WERI-Rb-1 (cell line): ENCODE data around the gene CHN1.

Source experiments
- DNase-seq: peaks from one replicate; pipeline ENCODE4 v3.0.0-alpha.2; 2020
- H3K27ac ChIP-seq: fragments of 250-450 bp; sonication (Bioruptor Pico); 2 replicates; pipeline ENCODE4 v1.5.1; 2020; ENCODE audit warnings: mild to moderate bottlenecking, moderate library complexity
- H3K27me3 ChIP-seq: fragments of 250-450 bp; sonication (Bioruptor Pico); 2 replicates; pipeline ENCODE4 v1.5.1; 2021; ENCODE audit warnings: mild to moderate bottlenecking, low read depth, moderate library complexity; ENCODE audit not compliant: insufficient read depth, severe bottlenecking
- H3K36me3 ChIP-seq: fragments of 250-450 bp; sonication (Bioruptor Pico); 2 replicates; pipeline ENCODE4 v1.5.1; 2020; ENCODE audit warnings: mild to moderate bottlenecking, moderate library complexity
- H3K4me3 ChIP-seq: 2 replicates; pipeline ENCODE4 v1.5.1; 2011; ENCODE audit warnings: low read depth, mild to moderate bottlenecking, control low read depth, low read length
- H3K9me3 ChIP-seq: fragments of 250-450 bp; sonication (Bioruptor Pico); 2 replicates; pipeline ENCODE4 v1.5.1; 2021; ENCODE audit warnings: mild to moderate bottlenecking, moderate library complexity; ENCODE audit not compliant: severe bottlenecking
- CTCF ChIP-seq: IDR thresholded peaks from 2 replicates; pipeline ENCODE4 v1.5.1; 2011; ENCODE audit warnings: low read depth, mild to moderate bottlenecking, control low read depth, inconsistent platforms, low read length

CHN1 gene

GRCh38 chr2:174916270-174916930 is 88.8 kb downstream of the CHN1 start:
- H3K36me3 ChIP-seq = peaks cover 12% of the 10 kb centered on the region
- H3K27ac ChIP-seq = no peak overlapping the region
- no peak for TF ChIP-seq CTCF
- no peak overlapping the region for H3K4me3 ChIP-seq
- no peaks in the 10 kb centered on the region for H3K9me3 ChIP-seq
- DNase-seq = no peak
- no peaks in the 10 kb centered on the region for H3K27me3 ChIP-seq

GRCh38 chr2:174914853-174915760 is 90.1 kb downstream of the CHN1 start:
- Histone ChIP-seq H3K36me3 (peaks cover 12% of the 10 kb centered on the region), H3K9me3 (no peaks in the 10 kb centered on the region), H3K27me3 (no peaks in the 10 kb centered on the region), H3K4me3 (no peak overlapping the region), H3K27ac (no peak overlapping the region)
- TF ChIP-seq CTCF = no peak
- no peak for DNase-seq

- Histone ChIP-seq H3K9me3 (no peaks in the 10 kb centered on the region), H3K27me3 (no peaks in the 10 kb centered on the region), H3K36me3 (peaks cover 3% of the 10 kb centered on the region), H3K4me3 (no peak overlapping the region), H3K27ac (no peak overlapping the region)
- no peak for DNase-seq
- no peak for TF ChIP-seq CTCF
These were observed 96.9 kb downstream of the CHN1 start for GRCh38 chr2:174908284-174908683.

- Histone ChIP-seq H3K36me3 (no peaks in the 10 kb centered on the region; the same call in 1 of the 2 replicates), H3K27ac (no peak overlapping the region), H3K9me3 (no peaks in the 10 kb centered on the region), H3K4me3 (no peak overlapping the region), H3K27me3 (no peaks in the 10 kb centered on the region)
- DNase-seq = no peak
- no peak for TF ChIP-seq CTCF
These were observed 102.0 kb downstream of the CHN1 start for GRCh38 chr2:174903264-174903556.

- TF ChIP-seq CTCF = no peak
- Histone ChIP-seq H3K36me3 (no peaks in the 10 kb centered on the region; the same call in 1 of the 2 replicates), H3K9me3 (no peaks in the 10 kb centered on the region), H3K27me3 (no peaks in the 10 kb centered on the region), H3K27ac (no peak overlapping the region), H3K4me3 (no peak overlapping the region)
- no peak for DNase-seq
These were observed 102.5 kb downstream of the CHN1 start for GRCh38 chr2:174902506-174903263.
